TTC549 (cell line): ENCODE measurements around the gene FMN2.

Experiments used
- FAIRE-seq: peaks from 2 replicates; lab custom pipeline; 2012; peaks lifted over from hg19 to GRCh38; lab: Jason Lieb, UNC

FMN2 gene

GRCh38 chr1:240145120-240145519 is 53.4 kb downstream of the FMN2 start:
- FAIRE-seq = no peak

GRCh38 chr1:240148333-240148732 is 56.6 kb downstream of the FMN2 start:
- FAIRE-seq = no peak

- peak; percentile 95 for FAIRE-seq
Measured at GRCh38 chr1:240149484-240150094, 57.9 kb downstream of the FMN2 start.

GRCh38 chr1:240151136-240151735 is 59.6 kb downstream of the FMN2 start:
- no peak for FAIRE-seq

- FAIRE-seq = no peak
Measured at GRCh38 chr1:240152611-240153297, 61.1 kb downstream of the FMN2 start.

GRCh38 chr1:240155605-240156004 is 63.9 kb downstream of the FMN2 start:
- FAIRE-seq = no peak

- no peak for FAIRE-seq
Measured at GRCh38 chr1:240164742-240165141, 73.1 kb downstream of the FMN2 start.

GRCh38 chr1:240169188-240169587 is 77.5 kb downstream of the FMN2 start:
- FAIRE-seq = no peak

GRCh38 chr1:240170266-240170665 is 78.6 kb downstream of the FMN2 start:
- no peak for FAIRE-seq

- FAIRE-seq = no peak
Measured at GRCh38 chr1:240170806-240171205, 79.1 kb downstream of the FMN2 start.

GRCh38 chr1:240171907-240172306 is 80.2 kb downstream of the FMN2 start:
- no peak for FAIRE-seq

GRCh38 chr1:240173836-240174235 is 82.2 kb downstream of the FMN2 start:
- FAIRE-seq = no peak

GRCh38 chr1:240174734-240175133 is 83.1 kb downstream of the FMN2 start:
- no peak for FAIRE-seq

GRCh38 chr1:240178366-240178765 is 86.7 kb downstream of the FMN2 start:
- FAIRE-seq = no peak

- peak; percentile 42 for FAIRE-seq
Measured at GRCh38 chr1:240184682-240185081, 93.0 kb downstream of the FMN2 start.

- no peak for FAIRE-seq
Measured at GRCh38 chr1:240188139-240188538, 96.5 kb downstream of the FMN2 start.

- peak; percentile 76 for FAIRE-seq
Measured at GRCh38 chr1:240189386-240189989, 97.8 kb downstream of the FMN2 start.

- FAIRE-seq = peak; percentile 93
Measured at GRCh38 chr1:240190881-240191401, 99.3 kb downstream of the FMN2 start.

- FAIRE-seq = no peak
Measured at GRCh38 chr1:240192851-240193250, 101.2 kb downstream of the FMN2 start.

- FAIRE-seq = no peak
Measured at GRCh38 chr1:240193679-240194078, 102.0 kb downstream of the FMN2 start.

GRCh38 chr1:240194120-240194519 is 102.4 kb downstream of the FMN2 start:
- FAIRE-seq = no peak

GRCh38 chr1:240198376-240198775 is 106.7 kb downstream of the FMN2 start:
- no peak for FAIRE-seq
